IPS-20b (cell line): ENCODE data around the gene TRMT5.

Experiments
- H3K27ac ChIP-seq: one replicate; pipeline ENCODE4 v1.5.1; 2013; ENCODE audit warnings: low read length
- H3K27me3 ChIP-seq: 2 replicates; pipeline ENCODE4 v1.6.1; 2013; ENCODE audit warnings: mild to moderate bottlenecking, low read length, inconsistent platforms; ENCODE audit not compliant: insufficient read depth
- H3K36me3 ChIP-seq: 2 replicates; pipeline ENCODE4 v1.6.1; 2013; ENCODE audit warnings: low read depth, mild to moderate bottlenecking, inconsistent platforms, low read length, moderate library complexity; ENCODE audit not compliant: insufficient read depth
- H3K4me1 ChIP-seq: 2 replicates; pipeline ENCODE4 v1.6.1; 2013; ENCODE audit warnings: mild to moderate bottlenecking, control low read depth, inconsistent platforms, low read length, moderate library complexity; ENCODE audit not compliant: insufficient read depth
- H3K4me3 ChIP-seq: 2 replicates; pipeline ENCODE4 v1.5.1; 2013; ENCODE audit warnings: mild to moderate bottlenecking, low read length, inconsistent platforms
- H3K9ac ChIP-seq: 2 replicates; pipeline ENCODE4 v1.6.1; 2013; ENCODE audit warnings: low read depth, mild to moderate bottlenecking, inconsistent platforms, low read length, moderate library complexity
- H3K9me3 ChIP-seq: 2 replicates; pipeline ENCODE4 v1.6.1; 2013; ENCODE audit warnings: mild to moderate bottlenecking, low read depth, low read length, inconsistent platforms; ENCODE audit not compliant: insufficient read depth

TRMT5 gene

DNA sequence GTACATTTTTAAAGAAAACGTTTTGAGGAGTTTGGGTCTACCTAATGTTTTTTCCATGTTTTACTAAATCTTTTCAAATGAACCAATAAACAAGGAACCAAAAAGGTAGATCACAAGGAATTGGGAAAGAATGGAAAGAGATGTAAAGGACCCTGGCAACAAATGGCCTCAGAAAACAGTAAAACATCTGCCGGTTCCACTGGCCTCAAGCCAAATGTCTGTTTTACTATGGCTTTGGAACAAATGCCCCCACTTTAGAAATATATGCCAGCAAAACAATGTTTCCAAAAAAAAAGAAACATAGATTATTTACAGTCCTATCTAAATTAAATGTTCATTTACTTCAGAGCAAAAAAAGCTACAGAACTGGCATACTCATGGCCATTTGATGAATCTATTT is 3.0 kb downstream of the TRMT5 start:
- Histone ChIP-seq H3K4me3 (no peak overlapping the region), H3K9ac (no peak overlapping the region), H3K27me3 (no peaks in the 10 kb centered on the region), H3K4me1 (0 out of 2 replicates have a peak, but pooled peaks cover 3% of the 10 kb centered on the region), H3K36me3 (peaks cover 65% of the 10 kb centered on the region), H3K27ac (no peak overlapping the region), H3K9me3 (no peaks in the 10 kb centered on the region)

DNA sequence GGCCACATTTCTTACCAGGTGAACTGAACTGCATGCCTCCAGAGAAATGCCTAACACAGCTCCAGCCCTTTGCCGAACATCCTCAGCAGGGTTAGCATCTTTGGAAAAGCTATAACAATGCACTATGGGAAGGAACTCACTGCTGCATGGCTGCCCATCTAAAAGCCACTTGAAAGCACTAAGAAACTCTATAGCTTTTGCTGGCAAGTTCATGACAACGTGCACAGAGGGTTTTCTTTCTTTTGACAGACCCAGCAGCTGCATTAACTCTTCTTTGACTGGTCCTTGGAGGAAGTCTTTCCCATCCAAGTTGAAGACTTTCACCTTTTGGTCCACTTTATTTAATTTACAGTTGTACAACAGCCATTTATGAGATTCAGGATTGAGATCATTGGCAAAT is 5.3 kb downstream of the TRMT5 start:
- Histone ChIP-seq H3K4me1 (0 out of 2 replicates have a peak, but pooled peaks cover 3% of the 10 kb centered on the region), H3K4me3 (no peak overlapping the region), H3K36me3 (peaks cover 66% of the 10 kb centered on the region), H3K27ac (no peak overlapping the region), H3K27me3 (no peaks in the 10 kb centered on the region), H3K9ac (no peak overlapping the region), H3K9me3 (no peaks in the 10 kb centered on the region)

- H3K4me1 ChIP-seq = no peaks in the 10 kb centered on the region
- H3K4me3 ChIP-seq = no peak overlapping the region
- no peaks in the 10 kb centered on the region for H3K9me3 ChIP-seq
- no peak overlapping the region for H3K27ac ChIP-seq
- no peaks in the 10 kb centered on the region for H3K27me3 ChIP-seq
- no peak overlapping the region for H3K9ac ChIP-seq
- peaks cover 62% of the 10 kb centered on the region for H3K36me3 ChIP-seq
These were observed 6.7 kb downstream of the TRMT5 start for GRCh38 chr14:60974090-60974651.

GRCh38 chr14:60973070-60973469 is 7.8 kb downstream of the TRMT5 start:
- Histone ChIP-seq H3K9ac (no peak overlapping the region), H3K9me3 (no peaks in the 10 kb centered on the region), H3K4me3 (no peak overlapping the region), H3K27ac (no peak overlapping the region), H3K27me3 (no peaks in the 10 kb centered on the region), H3K4me1 (no peaks in the 10 kb centered on the region), H3K36me3 (peaks cover 51% of the 10 kb centered on the region)

DNA sequence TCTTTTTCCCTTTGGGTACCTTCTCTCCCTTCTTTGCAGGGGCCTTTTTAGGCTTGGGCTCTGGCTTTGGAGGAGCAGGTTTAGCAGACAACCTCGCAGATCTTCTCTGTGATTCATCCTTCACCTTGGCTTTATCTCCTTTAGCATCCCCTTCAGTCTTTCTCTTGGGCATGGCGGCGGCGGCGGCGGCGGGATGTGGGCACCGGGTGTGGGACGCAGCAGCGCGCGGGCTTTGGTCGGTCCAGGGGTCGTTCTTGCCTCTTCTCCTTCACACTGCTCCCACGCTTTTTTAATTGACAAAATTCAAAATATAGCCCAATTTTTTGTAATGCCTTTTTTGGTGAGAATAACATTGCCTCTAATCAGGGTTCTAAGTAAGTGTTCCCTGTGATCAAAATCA is 8.6 kb downstream of the TRMT5 start:
- Histone ChIP-seq H3K4me1 (no peaks in the 10 kb centered on the region), H3K9me3 (no peaks in the 10 kb centered on the region), H3K36me3 (peaks cover 44% of the 10 kb centered on the region), H3K9ac (no peak overlapping the region), H3K27me3 (no peaks in the 10 kb centered on the region), H3K27ac (no peak overlapping the region), H3K4me3 (no peak overlapping the region)

DNA sequence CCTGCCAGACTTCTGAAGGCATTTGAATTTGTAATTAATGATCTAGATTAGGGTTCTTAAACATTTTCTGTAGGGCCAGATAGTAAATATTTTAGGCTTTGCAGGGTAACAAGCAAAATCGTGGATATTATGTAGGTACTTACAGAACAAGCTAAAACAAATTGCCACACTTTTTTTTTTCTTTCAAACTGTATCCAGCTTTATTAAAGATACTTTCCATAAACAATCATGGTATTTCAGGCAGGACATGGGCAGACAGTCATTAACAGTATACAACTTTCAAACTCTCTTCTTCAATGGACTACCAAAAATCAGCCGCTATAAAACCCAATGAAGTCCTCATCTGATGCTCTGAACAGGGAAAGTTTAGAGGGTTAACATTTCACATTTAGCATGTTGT is 9.6 kb downstream of the TRMT5 start:
- Histone ChIP-seq H3K27me3 (no peaks in the 10 kb centered on the region), H3K4me1 (no peaks in the 10 kb centered on the region), H3K4me3 (no peak overlapping the region), H3K27ac (no peak overlapping the region), H3K9me3 (no peaks in the 10 kb centered on the region), H3K9ac (no peak overlapping the region), H3K36me3 (peaks cover 34% of the 10 kb centered on the region)

GRCh38 chr14:60970146-60970545 is 10.7 kb downstream of the TRMT5 start:
- Histone ChIP-seq H3K4me1 (no peaks in the 10 kb centered on the region), H3K9me3 (no peaks in the 10 kb centered on the region), H3K4me3 (no peak overlapping the region), H3K36me3 (peaks cover 23% of the 10 kb centered on the region), H3K27me3 (no peaks in the 10 kb centered on the region), H3K9ac (no peak overlapping the region), H3K27ac (no peak overlapping the region)

GRCh38 chr14:60968671-60969070 is 12.2 kb downstream of the TRMT5 start:
- Histone ChIP-seq H3K27ac (no peak overlapping the region), H3K9me3 (no peaks in the 10 kb centered on the region), H3K4me3 (no peak overlapping the region), H3K36me3 (peaks cover 9% of the 10 kb centered on the region), H3K4me1 (peaks cover 3% of the 10 kb centered on the region; the same call in 1 of the 2 replicates), H3K27me3 (no peaks in the 10 kb centered on the region), H3K9ac (no peak overlapping the region)

DNA sequence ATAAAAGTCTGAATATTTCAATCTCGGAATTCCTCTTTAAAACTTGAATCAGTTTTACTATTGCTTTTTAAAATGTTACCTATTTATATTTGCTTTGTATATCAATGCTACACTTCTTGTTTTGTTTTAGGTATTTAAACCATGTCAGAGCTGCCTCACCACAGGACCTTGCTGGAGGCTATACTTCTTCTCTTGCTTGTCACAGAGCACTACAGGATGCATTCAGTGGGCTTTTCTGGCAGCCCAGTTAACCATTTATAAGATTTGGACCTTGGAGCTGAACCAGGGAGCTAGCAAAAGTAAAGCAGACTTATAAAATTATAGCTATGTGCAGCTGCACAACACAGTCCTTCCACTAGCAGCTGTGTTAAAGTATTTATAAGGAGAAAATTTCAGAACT is 12.8 kb downstream of the TRMT5 start:
- Histone ChIP-seq H3K9me3 (no peaks in the 10 kb centered on the region), H3K36me3 (peaks cover 3% of the 10 kb centered on the region; the same call in 1 of the 2 replicates), H3K4me1 (peaks cover 3% of the 10 kb centered on the region; the same call in 1 of the 2 replicates), H3K27ac (no peak overlapping the region), H3K27me3 (no peaks in the 10 kb centered on the region), H3K4me3 (no peak overlapping the region), H3K9ac (no peak overlapping the region)

DNA sequence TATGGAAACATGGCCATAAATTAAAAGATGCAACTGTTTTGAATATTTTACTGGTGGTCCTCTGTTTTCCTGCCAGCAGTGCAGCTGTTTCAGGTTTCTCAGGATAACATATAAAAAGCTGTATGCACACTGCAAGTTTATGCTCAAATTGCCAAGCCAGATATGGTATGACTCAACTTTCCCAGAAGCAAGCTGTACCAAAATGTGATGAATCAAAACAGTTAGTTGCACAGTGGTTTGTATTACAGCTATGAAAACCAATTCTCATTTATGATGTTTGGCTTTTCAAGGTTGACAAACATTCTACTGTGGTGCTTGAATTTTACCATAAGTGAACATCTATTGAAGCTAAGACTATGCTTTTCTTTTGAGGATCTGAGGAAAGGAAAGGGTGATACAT is 15.5 kb downstream of the TRMT5 start:
- H3K4me1 ChIP-seq = peaks cover 3% of the 10 kb centered on the region; the same call in 1 of the 2 replicates
- H3K27me3 ChIP-seq = no peaks in the 10 kb centered on the region
- H3K9me3 ChIP-seq = no peaks in the 10 kb centered on the region
- no peak overlapping the region for H3K9ac ChIP-seq
- no peaks in the 10 kb centered on the region for H3K36me3 ChIP-seq
- no peak overlapping the region for H3K4me3 ChIP-seq
- no peak overlapping the region for H3K27ac ChIP-seq

DNA sequence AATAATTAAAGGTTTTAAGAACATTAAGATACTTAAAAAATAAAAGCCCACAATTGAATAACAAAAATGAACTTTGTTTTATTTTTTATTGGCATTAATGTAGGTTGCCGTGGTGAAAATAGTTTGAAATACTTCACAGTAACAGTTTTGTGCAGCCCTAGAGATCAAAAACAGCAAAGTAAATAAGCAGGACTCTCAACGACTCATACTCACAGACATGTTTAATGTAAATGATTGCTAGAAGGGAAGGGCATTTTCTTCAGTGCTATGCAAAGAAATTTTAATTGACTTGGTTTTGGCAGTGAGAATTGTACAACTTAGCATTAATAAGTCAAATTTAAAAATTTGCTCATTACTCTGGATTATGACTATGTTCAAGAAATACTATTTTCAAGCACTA is 16.0 kb downstream of the TRMT5 start:
- no peaks in the 10 kb centered on the region for H3K27me3 ChIP-seq
- no peak overlapping the region for H3K4me3 ChIP-seq
- H3K4me1 ChIP-seq = peaks cover 3% of the 10 kb centered on the region; the same call in 1 of the 2 replicates
- no peak overlapping the region for H3K9ac ChIP-seq
- H3K9me3 ChIP-seq = no peaks in the 10 kb centered on the region
- no peaks in the 10 kb centered on the region for H3K36me3 ChIP-seq
- no peak overlapping the region for H3K27ac ChIP-seq

- Histone ChIP-seq H3K4me1 (peaks cover 3% of the 10 kb centered on the region; the same call in 1 of the 2 replicates), H3K9ac (no peak overlapping the region), H3K4me3 (no peak overlapping the region), H3K27me3 (no peaks in the 10 kb centered on the region), H3K9me3 (no peaks in the 10 kb centered on the region), H3K27ac (no peak overlapping the region), H3K36me3 (no peaks in the 10 kb centered on the region)
These were observed 17.1 kb downstream of the TRMT5 start for GRCh38 chr14:60963761-60964160.
